ENCODE results near the gene PICK1.

PICK1 gene

DNA sequence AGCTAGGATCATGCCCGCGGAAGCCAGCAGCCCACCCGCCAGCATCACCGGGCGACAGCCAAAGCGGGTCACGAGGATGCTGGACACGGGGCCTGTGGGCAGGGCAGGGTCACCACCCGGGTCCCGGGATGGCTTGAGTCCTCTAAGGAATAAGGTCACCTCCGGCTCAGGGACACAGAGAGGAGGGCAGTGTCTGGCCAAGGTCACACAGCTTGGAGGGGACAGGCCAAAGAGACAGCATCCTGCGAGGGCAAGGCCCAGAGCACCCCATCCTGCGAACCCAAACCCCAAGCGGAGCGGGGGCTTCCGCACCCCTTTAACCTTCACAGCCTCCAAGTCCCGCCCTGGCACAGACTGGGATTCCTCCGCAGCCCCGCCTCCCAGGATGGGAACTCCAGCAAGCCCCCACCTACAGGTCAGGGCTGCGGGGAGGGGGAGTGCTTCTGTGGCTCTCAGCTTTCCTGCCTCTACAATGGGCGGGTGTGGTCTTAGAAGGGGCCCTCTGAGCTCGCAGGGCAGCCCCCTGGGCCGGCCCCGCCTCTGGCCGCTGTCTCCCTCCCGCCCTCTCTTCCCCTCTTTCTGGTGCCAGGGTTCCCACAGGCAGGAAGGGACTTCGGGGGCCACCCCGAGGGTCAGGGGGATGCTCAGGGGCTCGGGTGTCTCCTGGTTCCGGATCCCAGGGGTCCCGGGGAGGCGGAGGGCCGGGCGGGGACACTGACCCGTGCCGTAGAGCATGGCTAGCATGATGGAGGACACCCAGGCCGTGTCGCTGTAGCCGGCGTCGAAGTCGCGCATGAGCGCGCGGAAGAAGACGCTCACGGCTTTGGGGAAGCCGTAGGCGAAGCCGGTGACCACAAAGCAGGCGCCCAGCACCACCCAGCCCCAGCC lies 25.0 kb downstream of the PICK1 start:
- no peak for TF ChIP-seq CTCF (IDR thresholded peaks at IDR 0.05; ENCODE audit: low read depth, low read length)
- in situ Hi-C loops (cut with HindIII; ENCODE audit: low sequenced_read_pairs) = no loop called here
- DNase-seq (ENCODE audit: low read depth, low spot score) = no peak
- H3K4me3 ChIP-seq (ENCODE audit: low read depth, low read length) = no peak overlapping the region

GRCh38 chr22:38082986-38083710 lies 25.9 kb downstream of the PICK1 start:
- H3K4me3 ChIP-seq (ENCODE audit: low read depth, low read length) = no peak overlapping the region
- in situ Hi-C loops (cut with HindIII; ENCODE audit: low sequenced_read_pairs) = no loop called here
- no peak for TF ChIP-seq CTCF (IDR thresholded peaks at IDR 0.05; ENCODE audit: low read depth, low read length)
- no peak for DNase-seq (ENCODE audit: low read depth, low spot score)

- in situ Hi-C loops (cut with HindIII; ENCODE audit: low sequenced_read_pairs) = no loop called here
- no peak within 1 kb of the TSS for H3K4me3 ChIP-seq (ENCODE audit: low read depth, low read length)
- no peak for DNase-seq (ENCODE audit: low read depth, low spot score)
- no peak for TF ChIP-seq CTCF (IDR thresholded peaks at IDR 0.05; ENCODE audit: low read depth, low read length)
These were observed 26.9 kb downstream of the PICK1 start, which contains the start of gene SLC16A8 for GRCh38 chr22:38083931-38084631. SLC16A8 (minus strand) TSS chr22:38084184; CDS start chr22:38082873, 1,311 bp downstream.

GRCh38 chr22:38085056-38085455 lies 27.9 kb downstream of the PICK1 start:
- in situ Hi-C loops (cut with HindIII; ENCODE audit: low sequenced_read_pairs) = no loop called here
- DNase-seq (ENCODE audit: low read depth, low spot score) = no peak
- no peak for TF ChIP-seq CTCF (IDR thresholded peaks at IDR 0.05; ENCODE audit: low read depth, low read length)
- H3K4me3 ChIP-seq (ENCODE audit: low read depth, low read length) = no peak overlapping the region

DNA sequence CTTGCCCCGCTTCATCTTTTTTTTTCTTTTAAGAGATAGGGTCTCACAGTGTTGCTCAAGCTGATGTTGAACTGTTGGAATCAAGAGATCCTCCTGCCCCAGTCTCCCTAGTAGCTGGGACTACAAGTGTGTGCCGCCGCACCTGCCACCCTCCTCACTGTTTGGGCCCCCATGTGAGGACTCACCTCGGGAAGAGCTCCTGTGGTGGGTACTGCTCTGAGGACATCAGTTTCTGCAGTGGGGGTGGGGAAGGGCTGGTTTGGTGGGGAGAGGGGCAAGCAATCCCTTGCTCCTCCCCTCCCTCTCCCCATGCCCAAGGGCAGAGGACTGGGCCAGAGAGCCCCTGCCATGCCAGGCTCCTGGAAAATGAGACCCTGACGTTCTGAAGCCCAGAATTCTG lies 28.3 kb downstream of the PICK1 start:
- TF ChIP-seq CTCF (IDR thresholded peaks at IDR 0.05; ENCODE audit: low read depth, low read length) = no peak
- no peak for DNase-seq (ENCODE audit: low read depth, low spot score)
- in situ Hi-C loops (cut with HindIII; ENCODE audit: low sequenced_read_pairs) = no loop called here
- no peak overlapping the region for H3K4me3 ChIP-seq (ENCODE audit: low read depth, low read length)
